Endothelial cell of umbilical vein (primary cell): ENCODE data around the gene ZBTB44. TPM values are rescaled to one million over a fixed set of nuclear protein-coding genes. Genes with fewer than 3 reads are reported as not detected.

Experiments used
- BruUV-seq: library from RNA; stranded (reverse); fragments of 400-500 nt; replicated peaks from 2 replicates; lab custom pipeline; 2021; lab: Mats Ljungman, UMichigan
- CTCF ChIA-PET: fragments of 300-600, 350-600 bp; sonication (Branson Sonifier 250); formaldehyde crosslinking; loops from one replicate; lab custom pipeline; 2021; ENCODE audit warnings: antibody characterized with exemption, inconsistent platforms; lab: Charles Lee
- POLR2A ChIA-PET: fragments of 300-600, 350-600 bp; sonication (Branson Sonifier 250); formaldehyde crosslinking; loops from one replicate; lab custom pipeline; 2021; ENCODE audit warnings: antibody characterized with exemption, inconsistent platforms; lab: Charles Lee
- DNase-seq: peaks from one replicate; pipeline ENCODE4 v3.0.0-alpha.2; 2011; ENCODE audit warnings: low read depth, low spot score
- FAIRE-seq: peaks from 2 replicates; lab custom pipeline; 2011; peaks lifted over from hg19 to GRCh38; lab: Jason Lieb, UNC
- H2AFZ ChIP-seq: 2 replicates; pipeline ENCODE4 v1.6.0; 2012; ENCODE audit warnings: low read depth, low read length, control low read depth, inconsistent platforms
- H3K27ac ChIP-seq: 2 replicates; pipeline ENCODE4 v1.5.1; 2011; ENCODE audit warnings: low read depth, mild to moderate bottlenecking, control low read depth, low read length, moderate library complexity; ENCODE audit not compliant: insufficient read depth
- H3K27me3 ChIP-seq, 2 experiments: 2 replicates each; pipeline versions ENCODE4 v1.6.0 to v1.6.1; 2011; ENCODE audit warnings: low read length in 2 of 2, mixed read lengths in 1 of 2; ENCODE audit not compliant: control insufficient read depth in 2 of 2, insufficient read depth in 2 of 2
- H3K36me3 ChIP-seq, 2 experiments: 2 replicates in 1 of 2; 3 replicates in 1 of 2; pipeline ENCODE4 v1.5.1; 2011; ENCODE audit warnings: low read length in 2 of 2, mild to moderate bottlenecking in 1 of 2, moderate library complexity in 1 of 2; ENCODE audit not compliant: control insufficient read depth in 2 of 2, insufficient read depth in 2 of 2; ENCODE audit errors: extremely low read depth in 1 of 2
- H3K4me1 ChIP-seq: 3 replicates; pipeline ENCODE4 v1.5.1; 2011; ENCODE audit warnings: mild to moderate bottlenecking, low read length; ENCODE audit not compliant: control insufficient read depth, insufficient read depth; ENCODE audit errors: extremely low read depth
- H3K4me2 ChIP-seq: 2 replicates; pipeline ENCODE4 v1.6.1; 2011; ENCODE audit warnings: low read length, control low read depth, mixed read lengths; ENCODE audit not compliant: insufficient read depth
- H3K4me3 ChIP-seq, 3 experiments: fragments of 200-600 bp in 1 of 3; sonication (generic), shearing (Covaris generic) in 1 of 3; replicated peaks in 1 of 3; 2 replicates each; pipeline ENCODE4 v1.5.1; 2011 to 2016; ENCODE audit warnings: control low read depth in 3 of 3, low read length in 3 of 3, mild to moderate bottlenecking in 2 of 3, inconsistent platforms in 1 of 3, low read depth in 1 of 3, moderate library complexity in 1 of 3; ENCODE audit not compliant: insufficient read depth in 1 of 3
- H3K79me2 ChIP-seq: 2 replicates; pipeline ENCODE4 v1.6.0; 2012; ENCODE audit warnings: low read length, inconsistent platforms; ENCODE audit not compliant: control insufficient read depth, insufficient read depth
- H3K9ac ChIP-seq: replicated peaks from 2 replicates; pipeline ENCODE3; 2011; ENCODE audit warnings: low read length, control low read depth; ENCODE audit not compliant: insufficient read depth; ENCODE audit errors: extremely low read depth
- H3K9me1 ChIP-seq: replicated peaks from 3 replicates; pipeline ENCODE4 v1.6.0; 2011; ENCODE audit warnings: mild to moderate bottlenecking, low read length; ENCODE audit not compliant: control insufficient read depth, insufficient read depth; ENCODE audit errors: extremely low read depth
- H3K9me3 ChIP-seq: replicated peaks from 2 replicates; pipeline ENCODE4 v1.5.1; 2012; ENCODE audit warnings: low read length, inconsistent platforms; ENCODE audit not compliant: control insufficient read depth, insufficient read depth
- H4K20me1 ChIP-seq: replicated peaks from 2 replicates; pipeline ENCODE3; 2011; ENCODE audit warnings: mild to moderate bottlenecking, low read length; ENCODE audit not compliant: control insufficient read depth, insufficient read depth; ENCODE audit errors: extremely low read depth
- EZH2 ChIP-seq: IDR thresholded peaks from 2 replicates; pipeline ENCODE4 v1.6.1; 2012; ENCODE audit warnings: borderline replicate concordance, low read depth, mild to moderate bottlenecking, moderate library complexity, low read length, inconsistent platforms; ENCODE audit not compliant: severe bottlenecking
- FOS ChIP-seq: IDR thresholded peaks from 2 replicates; pipeline ENCODE4 v1.6.1; 2011; ENCODE audit warnings: mild to moderate bottlenecking, low read length, moderate library complexity, borderline replicate concordance; ENCODE audit not compliant: insufficient read depth
- GATA2 ChIP-seq: IDR thresholded peaks from 2 replicates; pipeline ENCODE4 v1.7.0; 2011; ENCODE audit warnings: low read depth, mild to moderate bottlenecking, moderate library complexity, mixed read lengths, low read length; ENCODE audit not compliant: insufficient read length, insufficient read depth
- JUN ChIP-seq: IDR thresholded peaks from 2 replicates; pipeline ENCODE4 v1.6.1; 2011; ENCODE audit warnings: borderline replicate concordance, low read depth; ENCODE audit not compliant: insufficient read length, insufficient read depth
- MAX ChIP-seq: IDR thresholded peaks from 2 replicates; pipeline ENCODE4 v1.6.1; 2011; ENCODE audit not compliant: insufficient read depth, insufficient read length
- MYC ChIP-seq: IDR thresholded peaks from one replicate; pipeline ENCODE4 v1.6.1; 2011; ENCODE audit warnings: mild to moderate bottlenecking, low read depth, low read length
- POLR2A ChIP-seq: IDR thresholded peaks from 2 replicates; pipeline ENCODE4 v1.6.1; 2012; ENCODE audit warnings: low read depth, mild to moderate bottlenecking, control low read depth, low read length
- POLR2AphosphoS5 ChIP-seq: IDR thresholded peaks from 2 replicates; pipeline ENCODE4 v1.6.1; 2012; ENCODE audit warnings: low read depth, mild to moderate bottlenecking, control low read depth, low read length, moderate library complexity; ENCODE audit not compliant: insufficient read depth
- dilution Hi-C: fragments of 300-500 bp; cut with MboI; formaldehyde crosslinking; loops from one replicate; pipeline ENCODE4 v1.15.0; 2019; ENCODE audit warnings: low sequenced_read_pairs; ENCODE audit not compliant: extremely low pct_ligation_motif_present
- intact Hi-C: fragments of 100-400 bp; cut with micrococcal nuclease; formaldehyde crosslinking; loops from one replicate; pipeline ENCODE4 v1.10.0; 2022
- polyA plus RNA-seq, 4 experiments: library from polyadenylated mRNA; depleted of rRNA in 3 of 4; stranded (reverse) in 3 of 4; unstranded in 1 of 4; fragments of >200 nt; gene quantifications; 2 replicates each; pipeline versions ENCODE4 v1.2.1 to v1.2.3, GENCODE V29; 2011 to 2012; ENCODE audit warnings: missing spikeins in 1 of 4
- total RNA-seq: library from RNA; stranded (reverse); gene quantifications from 2 replicates; pipeline ENCODE4 v1.2.3, GENCODE V29; 2021
- TF ChIP-seq, protein P1 (sequence below), 2 donors: IDR thresholded peaks; 1 replicate in 1 of 2; 2 replicates in 1 of 2; pipeline ENCODE4 v1.5.1; 2011; ENCODE audit warnings: low read length in 2 of 2, mild to moderate bottlenecking in 2 of 2, moderate library complexity in 2 of 2, control low read depth in 1 of 2, inconsistent platforms in 1 of 2, low read depth in 1 of 2; ENCODE audit not compliant: insufficient read depth in 1 of 2; ENCODE audit errors: extremely low read depth in 1 of 2

The ZBTB44 gene
- total and polyA plus RNA-seq, 2 donors (not counting 3 experiments of a cell fraction or from before 2014, with no cell fraction given): 8.7 to 24.4 TPM

DNA sequence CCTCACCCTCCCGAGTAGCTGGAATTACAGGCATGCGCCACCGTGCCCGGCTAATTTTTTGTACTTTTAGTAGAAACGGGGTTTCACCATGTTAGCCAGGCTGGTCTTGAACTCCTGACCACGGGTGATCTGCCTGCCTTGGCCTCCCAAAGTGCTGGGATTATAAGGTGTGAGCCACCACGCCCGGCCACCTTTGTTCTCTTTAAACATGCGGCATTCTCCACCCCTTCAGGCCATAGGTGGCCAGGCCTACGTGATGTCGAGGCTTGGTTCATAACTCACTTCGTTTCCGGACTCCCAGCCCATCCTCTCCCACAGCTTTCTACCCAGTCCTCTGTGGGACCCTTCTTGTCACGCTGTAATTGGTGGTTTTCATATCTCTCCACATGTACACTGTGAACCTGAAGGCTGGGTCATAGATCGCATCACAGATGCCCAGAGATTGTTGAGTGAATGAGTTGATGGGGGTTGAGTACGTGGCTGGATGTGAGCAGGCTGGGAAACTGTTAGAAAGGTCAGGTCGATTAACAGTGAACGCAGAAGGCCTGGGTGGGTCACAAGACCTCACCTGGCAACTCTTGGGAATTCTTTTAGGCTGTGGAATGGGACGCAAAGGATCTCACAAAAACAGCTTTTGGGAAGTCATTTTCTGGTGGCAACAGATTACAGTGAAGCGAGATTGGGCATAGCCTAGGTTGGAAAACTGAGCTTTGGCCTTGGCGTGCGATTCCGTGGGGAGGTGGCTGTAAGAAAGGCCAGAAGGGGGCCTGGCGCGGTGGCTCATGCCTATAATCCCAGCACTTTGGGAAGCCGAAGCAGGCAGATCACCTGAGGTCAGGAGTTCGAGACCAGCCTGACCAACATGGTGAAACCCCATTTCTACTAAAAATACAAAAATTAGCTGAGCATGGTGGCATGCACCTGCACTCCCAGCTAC, 110.7 kb downstream of the ZBTB44 start:
- intact Hi-C loops (no loop called here), dilution Hi-C loops (no loop called here)
- CTCF ChIA-PET: interaction anchor here (0.8 to 1.3 kb wide), 3 partner anchors 9 to 12 kb away, joined by 3 to 9 read pairs (median 3); no protein-coding TSS in a partner anchor
- Histone ChIP-seq H3K4me2 (no peak overlapping the region), H3K4me3 (no peak overlapping the region), H3K9me3 (no peaks in the 10 kb centered on the region), H3K27ac (no peak overlapping the region), H3K79me2 (no peaks in the 10 kb centered on the region), H3K27me3 (no peaks in the 10 kb centered on the region), H2AFZ (no peak overlapping the region), H3K9ac (no peak overlapping the region), H4K20me1 (no peaks in the 10 kb centered on the region), H3K9me1 (no peaks in the 10 kb centered on the region), H3K4me1 (no peaks in the 10 kb centered on the region), H3K36me3 (no peaks in the 10 kb centered on the region)
- POLR2A ChIA-PET: no interaction called here
- FAIRE-seq (no peak), DNase-seq (no peak)
- no TSS peak for BruUV-seq
- TF ChIP-seq GATA2 (no peak), JUN (no peak), POLR2AphosphoS5 (no peak), EZH2 (no peak), FOS (no peak), MYC (no peak), MAX (no peak), POLR2A (no peak)
- TF ChIP-seq, protein P1, sequence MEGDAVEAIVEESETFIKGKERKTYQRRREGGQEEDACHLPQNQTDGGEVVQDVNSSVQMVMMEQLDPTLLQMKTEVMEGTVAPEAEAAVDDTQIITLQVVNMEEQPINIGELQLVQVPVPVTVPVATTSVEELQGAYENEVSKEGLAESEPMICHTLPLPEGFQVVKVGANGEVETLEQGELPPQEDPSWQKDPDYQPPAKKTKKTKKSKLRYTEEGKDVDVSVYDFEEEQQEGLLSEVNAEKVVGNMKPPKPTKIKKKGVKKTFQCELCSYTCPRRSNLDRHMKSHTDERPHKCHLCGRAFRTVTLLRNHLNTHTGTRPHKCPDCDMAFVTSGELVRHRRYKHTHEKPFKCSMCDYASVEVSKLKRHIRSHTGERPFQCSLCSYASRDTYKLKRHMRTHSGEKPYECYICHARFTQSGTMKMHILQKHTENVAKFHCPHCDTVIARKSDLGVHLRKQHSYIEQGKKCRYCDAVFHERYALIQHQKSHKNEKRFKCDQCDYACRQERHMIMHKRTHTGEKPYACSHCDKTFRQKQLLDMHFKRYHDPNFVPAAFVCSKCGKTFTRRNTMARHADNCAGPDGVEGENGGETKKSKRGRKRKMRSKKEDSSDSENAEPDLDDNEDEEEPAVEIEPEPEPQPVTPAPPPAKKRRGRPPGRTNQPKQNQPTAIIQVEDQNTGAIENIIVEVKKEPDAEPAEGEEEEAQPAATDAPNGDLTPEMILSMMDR (IDR thresholded peaks at IDR 0.05; ENCODE audit: extremely low read depth in 1 of 2, insufficient read depth in 1 of 2, low read depth in 1 of 2, low read length in 2 of 2): no peak
